Smooth muscle cell (in vitro differentiated cells): Measurements from ENCODE around the gene KLHL28. TPM values are rescaled to one million over a fixed set of nuclear protein-coding genes. Genes with fewer than 3 reads are reported as not detected.

Experiments
- DNase-seq: peaks from one replicate; lab custom pipeline; 2025; ENCODE audit not compliant: unreplicated experiment; lab: John Stamatoyannopoulos, UW
- H2AFZ ChIP-seq: fragments of 200-600 bp; sonication (generic); 2 replicates; pipeline ENCODE4 v1.6.0; 2016; ENCODE audit warnings: antibody characterized with exemption, low read depth, mild to moderate bottlenecking
- H3F3A ChIP-seq: fragments of 200-600 bp; sonication (generic); 2 replicates; pipeline ENCODE4 v1.6.0; 2017; ENCODE audit warnings: antibody characterized with exemption, low read depth
- H3K27ac ChIP-seq: fragments of 200-600 bp; sonication (generic); 2 replicates; pipeline ENCODE4 v1.5.1; 2016; ENCODE audit warnings: low read depth, mild to moderate bottlenecking
- H3K27me3 ChIP-seq: fragments of 200-600 bp; sonication (generic); 2 replicates; pipeline ENCODE4 v1.6.1; 2016; ENCODE audit warnings: low read depth, mild to moderate bottlenecking
- H3K36me3 ChIP-seq: fragments of 200-600 bp; sonication (generic); 2 replicates; pipeline ENCODE4 v1.5.1; 2016; ENCODE audit warnings: low read depth
- H3K4me1 ChIP-seq: fragments of 200-600 bp; sonication (generic); 2 replicates; pipeline ENCODE4 v1.5.1; 2016; ENCODE audit warnings: low read depth
- H3K4me2 ChIP-seq: fragments of 200-600 bp; sonication (generic); 2 replicates; pipeline ENCODE4 v1.6.0; 2016; ENCODE audit warnings: mild to moderate bottlenecking
- H3K4me3 ChIP-seq: fragments of 200-600 bp; sonication (generic); 2 replicates; pipeline ENCODE4 v1.5.1; 2016; ENCODE audit warnings: mild to moderate bottlenecking
- H3K79me2 ChIP-seq: fragments of 200-600 bp; sonication (generic); 2 replicates; pipeline ENCODE4 v1.6.0; 2016; ENCODE audit warnings: low read depth, mild to moderate bottlenecking
- H3K9ac ChIP-seq: fragments of 200-600 bp; sonication (generic); 2 replicates; pipeline ENCODE4 v1.6.0; 2016; ENCODE audit warnings: low read depth
- H3K9me3 ChIP-seq: fragments of 200-600 bp; sonication (generic); replicated peaks from 2 replicates; pipeline ENCODE4 v1.5.1; 2016; ENCODE audit warnings: low read depth
- H4K20me1 ChIP-seq: fragments of 200-600 bp; sonication (generic); 2 replicates; pipeline ENCODE4 v1.6.0; 2016; ENCODE audit warnings: low read depth
- WGBS: methylation state at CpG from one replicate; pipeline ENCODE4 v1.1.7; 2016; ENCODE audit warnings: low lambda C conversion rate; 5-methylcytosine and 5-hydroxymethylcytosine counted together
- polyA plus RNA-seq: library from polyadenylated mRNA; unstranded; fragments of >200 nt; fragmentation: Nextera tagmentation; extraction: Ambion mirVana; gene quantifications from 2 replicates; pipeline ENCODE4 v1.2.1, GENCODE V29; 2016
- total RNA-seq: library from RNA; depleted of rRNA; stranded (reverse); fragments of >200 nt; gene quantifications from 2 replicates; pipeline ENCODE4 v1.2.3, GENCODE V29; 2014
- TF ChIP-seq, protein P1 (sequence below): fragments of 200-600 bp; sonication (generic); IDR thresholded peaks from 2 replicates; pipeline ENCODE4 v1.5.1; 2017; ENCODE audit warnings: borderline replicate concordance, mild to moderate bottlenecking, antibody characterized with exemption; ENCODE audit not compliant: insufficient read depth, poor library complexity, severe bottlenecking

Gene KLHL28
- total and polyA plus RNA-seq, 2 experiments from 2014 or later = 10.5 to 21.3 TPM

DNA sequence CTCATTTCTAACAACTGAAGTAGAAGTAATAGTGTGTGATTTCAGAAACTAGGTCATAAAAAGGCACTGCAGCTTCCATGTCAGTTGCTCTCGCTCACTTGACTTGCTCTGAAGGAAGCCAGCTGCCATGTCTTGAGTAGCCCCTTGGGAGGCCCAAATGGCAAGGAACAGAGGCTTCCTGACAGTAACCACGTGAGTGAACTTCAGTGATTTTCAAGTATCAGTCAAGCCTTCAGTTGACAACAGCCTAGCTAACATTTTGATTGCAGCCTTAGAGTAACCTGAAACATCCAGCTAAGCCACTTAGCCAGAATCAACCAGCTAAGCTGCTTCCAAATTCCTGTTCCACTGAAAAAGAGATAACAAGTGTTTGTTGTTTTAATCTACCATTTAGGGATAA, 26.9 kb upstream of the KLHL28 start:
- 75% methylated on average over 2 of the region's 2 CpGs for WGBS
- Histone ChIP-seq H3K4me3 (no peak overlapping the region), H3K4me1 (no peaks in the 10 kb centered on the region), H3F3A (no peaks in the 10 kb centered on the region), H3K9me3 (no peaks in the 10 kb centered on the region), H4K20me1 (peaks cover 41% of the 10 kb centered on the region), H3K79me2 (peaks cover 64% of the 10 kb centered on the region), H2AFZ (no peak overlapping the region), H3K4me2 (no peak overlapping the region), H3K36me3 (no peaks in the 10 kb centered on the region), H3K27me3 (no peaks in the 10 kb centered on the region), H3K9ac (no peak overlapping the region), H3K27ac (no peak overlapping the region)
- TF ChIP-seq, protein P1, sequence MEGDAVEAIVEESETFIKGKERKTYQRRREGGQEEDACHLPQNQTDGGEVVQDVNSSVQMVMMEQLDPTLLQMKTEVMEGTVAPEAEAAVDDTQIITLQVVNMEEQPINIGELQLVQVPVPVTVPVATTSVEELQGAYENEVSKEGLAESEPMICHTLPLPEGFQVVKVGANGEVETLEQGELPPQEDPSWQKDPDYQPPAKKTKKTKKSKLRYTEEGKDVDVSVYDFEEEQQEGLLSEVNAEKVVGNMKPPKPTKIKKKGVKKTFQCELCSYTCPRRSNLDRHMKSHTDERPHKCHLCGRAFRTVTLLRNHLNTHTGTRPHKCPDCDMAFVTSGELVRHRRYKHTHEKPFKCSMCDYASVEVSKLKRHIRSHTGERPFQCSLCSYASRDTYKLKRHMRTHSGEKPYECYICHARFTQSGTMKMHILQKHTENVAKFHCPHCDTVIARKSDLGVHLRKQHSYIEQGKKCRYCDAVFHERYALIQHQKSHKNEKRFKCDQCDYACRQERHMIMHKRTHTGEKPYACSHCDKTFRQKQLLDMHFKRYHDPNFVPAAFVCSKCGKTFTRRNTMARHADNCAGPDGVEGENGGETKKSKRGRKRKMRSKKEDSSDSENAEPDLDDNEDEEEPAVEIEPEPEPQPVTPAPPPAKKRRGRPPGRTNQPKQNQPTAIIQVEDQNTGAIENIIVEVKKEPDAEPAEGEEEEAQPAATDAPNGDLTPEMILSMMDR = no peak
- no peak for DNase-seq

DNA sequence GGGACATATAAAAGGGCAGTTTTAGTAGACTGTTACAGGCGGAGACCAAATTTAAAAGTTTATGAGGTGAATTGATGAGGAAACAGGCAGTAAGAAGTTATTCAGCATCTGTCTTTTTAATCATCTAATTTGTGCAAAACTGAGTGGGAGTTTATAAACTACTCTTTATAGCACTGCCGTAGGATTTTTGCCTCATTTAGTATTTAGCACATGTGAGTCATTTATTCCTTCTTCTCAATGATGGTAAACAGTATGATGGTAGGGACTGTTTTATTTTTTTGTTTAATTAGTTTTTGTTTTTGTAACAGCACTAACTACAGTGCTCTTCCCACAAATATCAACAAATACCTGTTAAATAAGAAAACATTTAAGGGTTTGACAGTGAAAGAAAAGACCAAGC, 20.8 kb upstream of the KLHL28 start:
- TF ChIP-seq, protein P1 = no peak
- Histone ChIP-seq H2AFZ (no peak overlapping the region), H3F3A (no peaks in the 10 kb centered on the region), H3K36me3 (no peaks in the 10 kb centered on the region), H3K4me1 (no peaks in the 10 kb centered on the region), H3K79me2 (peaks cover 83% of the 10 kb centered on the region), H3K27ac (peak overlapping the region; percentile 8), H3K27me3 (no peaks in the 10 kb centered on the region), H4K20me1 (peaks cover 69% of the 10 kb centered on the region), H3K4me2 (no peak overlapping the region), H3K9me3 (no peaks in the 10 kb centered on the region), H3K4me3 (no peak overlapping the region), H3K9ac (no peak overlapping the region)
- DNase-seq = no peak
- 63% methylated on average over 2 of the region's 2 CpGs for WGBS

DNA sequence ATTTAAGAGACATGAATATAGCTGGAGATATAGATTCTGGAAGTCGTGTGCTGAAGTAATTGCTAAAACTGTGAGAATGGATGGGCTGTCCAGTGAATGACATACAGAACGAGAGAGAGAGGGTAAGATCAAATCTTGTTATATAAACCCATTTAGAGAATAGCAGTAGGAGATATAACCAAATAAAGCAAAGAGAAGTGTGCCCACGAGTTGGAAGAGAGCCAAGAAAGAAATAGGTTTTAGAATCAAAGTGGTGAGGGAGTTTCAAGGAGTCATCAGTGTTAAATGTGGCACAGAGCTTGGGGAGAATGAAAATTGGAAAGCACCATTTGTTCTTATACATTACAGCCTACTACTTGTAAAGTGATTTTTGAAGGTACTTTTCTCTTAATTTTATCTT, 19.5 kb upstream of the KLHL28 start:
- Histone ChIP-seq H3K4me2 (no peak overlapping the region), H3K9me3 (no peaks in the 10 kb centered on the region), H3K4me3 (no peak overlapping the region), H3K27ac (no peak overlapping the region), H4K20me1 (peaks cover 82% of the 10 kb centered on the region), H2AFZ (no peak overlapping the region), H3K4me1 (no peaks in the 10 kb centered on the region), H3K36me3 (no peaks in the 10 kb centered on the region), H3K79me2 (peaks cover 92% of the 10 kb centered on the region), H3F3A (no peaks in the 10 kb centered on the region), H3K27me3 (no peaks in the 10 kb centered on the region), H3K9ac (no peak overlapping the region)
- WGBS = 87% methylated on average over 3 of the region's 3 CpGs
- no peak for DNase-seq
- TF ChIP-seq, protein P1 = no peak

DNA sequence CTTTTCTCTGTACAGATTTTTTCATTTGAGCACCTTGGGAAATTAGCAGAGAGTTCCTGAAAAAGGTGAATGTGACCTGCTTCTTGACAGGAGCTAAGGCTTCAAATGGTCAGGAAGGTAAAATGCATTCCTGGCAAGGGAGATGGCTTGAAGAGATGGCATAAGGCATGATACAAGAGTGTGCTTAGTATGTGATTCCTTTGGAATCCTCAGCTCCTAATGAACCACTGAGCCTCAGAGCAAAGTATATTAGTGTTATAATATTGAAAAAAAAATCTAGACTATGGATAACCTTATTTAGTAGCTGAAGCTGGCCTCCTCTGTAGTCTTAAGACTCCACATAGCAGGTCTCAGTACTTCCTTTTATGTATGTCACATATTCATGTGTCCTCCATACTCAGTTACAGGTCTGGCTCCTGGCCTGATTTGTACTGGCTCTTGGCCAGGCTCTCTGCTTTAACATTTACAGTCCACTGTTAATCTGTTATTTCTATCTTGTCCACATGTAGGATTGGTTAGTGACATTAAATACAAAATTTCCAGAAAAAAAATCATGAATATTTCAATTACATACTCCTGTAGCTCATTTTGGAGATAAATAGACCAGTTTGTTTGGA, 18.1 kb upstream of the KLHL28 start:
- H4K20me1 ChIP-seq = peaks cover 85% of the 10 kb centered on the region
- DNase-seq = no peak
- no peaks in the 10 kb centered on the region for H3F3A ChIP-seq
- no peaks in the 10 kb centered on the region for H3K27me3 ChIP-seq
- TF ChIP-seq, protein P1 = no peak
- H3K4me3 ChIP-seq = no peak overlapping the region
- H3K79me2 ChIP-seq = peaks cover 92% of the 10 kb centered on the region
- no peak overlapping the region for H3K27ac ChIP-seq
- H3K9ac ChIP-seq = no peak overlapping the region
- H3K9me3 ChIP-seq = no peaks in the 10 kb centered on the region
- no peaks in the 10 kb centered on the region for H3K36me3 ChIP-seq
- no peak overlapping the region for H2AFZ ChIP-seq
- H3K4me2 ChIP-seq = no peak overlapping the region
- H3K4me1 ChIP-seq = no peaks in the 10 kb centered on the region
